ENCODE data around the gene DIAPH3. TPM values are rescaled to one million over a fixed set of nuclear protein-coding genes. Genes with fewer than 3 reads are reported as not detected.

The DIAPH3 gene
- polyA plus RNA-seq, 1 of the 3 experiments (the other 2 are of a cell fraction), result 5.4 TPM

GRCh38 chr13:59789558-59789957, 374.2 kb downstream of the DIAPH3 start:
- whole genome bisulfite sequencing (ENCODE audit: low lambda C conversion rate), result 97% methylated on average over 6 of the region's 6 CpGs
- H3K27ac ChIP-seq (ENCODE audit: low read depth in 2 of 2, low read length in 1 of 2), result no peak overlapping the region

DNA sequence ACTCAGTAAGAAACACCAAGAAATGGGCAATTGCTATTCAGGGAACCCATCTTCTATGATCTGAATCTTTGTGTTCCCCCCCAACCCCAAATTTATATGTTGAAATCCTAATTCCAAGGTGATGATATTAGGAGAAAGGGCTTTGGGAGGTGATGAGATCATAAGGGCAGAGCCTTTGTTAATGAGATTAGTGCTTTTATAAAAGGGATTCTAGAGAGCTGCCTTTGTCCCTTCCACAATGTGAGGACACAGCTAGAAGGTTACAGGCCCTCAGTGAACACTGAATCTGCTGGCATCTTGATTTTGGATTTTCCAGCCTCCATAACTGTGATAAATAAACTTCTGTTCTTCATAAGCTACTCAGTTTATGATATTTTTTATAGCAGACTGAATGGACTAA, 376.0 kb downstream of the DIAPH3 start:
- Histone ChIP-seq H3K9me3 (no peaks in the 10 kb centered on the region), H3K4me3 (ENCODE audit: low read depth in 2 of 2, low read length in 1 of 2) (no peak overlapping the region), H3K36me3 (replicated peaks in 1 of 2; ENCODE audit: control insufficient read depth in 1 of 2, insufficient read depth in 2 of 2, low read length in 1 of 2) (no peaks in the 10 kb centered on the region), H3K4me1 (ENCODE audit: control insufficient read depth in 1 of 2, insufficient read depth in 2 of 2, low read depth in 1 of 2, low read length in 1 of 2) (no peaks in the 10 kb centered on the region; a peak in 2 of 4 replicates), H3K27ac (ENCODE audit: low read depth in 2 of 2, low read length in 1 of 2) (no peak overlapping the region), H3K79me2 (ENCODE audit: insufficient read depth) (no peaks in the 10 kb centered on the region), H3K9me2 (no peaks in the 10 kb centered on the region), H3F3A (replicated peaks; ENCODE audit: insufficient read depth) (no peaks in the 10 kb centered on the region), H3K9ac (no peak overlapping the region), H3K4me2 (no peak overlapping the region), H4K20me1 (ENCODE audit: insufficient read depth) (no peaks in the 10 kb centered on the region), H3K27me3 (ENCODE audit: insufficient read depth) (no peaks in the 10 kb centered on the region), H2AFZ (ENCODE audit: low read depth) (no peak overlapping the region)
- ChIA-PET CTCF (no interaction called here), POLR2A (no interaction called here)
- no peak for TF ChIP-seq EP300 (IDR thresholded peaks at IDR 0.05; ENCODE audit: borderline replicate concordance in 1 of 2, low read depth in 1 of 2, low read length in 1 of 2)
- TF ChIP-seq ZBTB33 (IDR thresholded peaks at IDR 0.05; ENCODE audit: borderline replicate concordance, low read depth), result no peak
- no peak for DNase-seq

More at GRCh38 chr13:59789558-59789957, 374.2 kb downstream of the DIAPH3 start:
- H3K9ac ChIP-seq, result no peak overlapping the region
- no peak overlapping the region for H3K4me2 ChIP-seq
- H2AFZ ChIP-seq (ENCODE audit: low read depth), result no peak overlapping the region
- no peaks in the 10 kb centered on the region for H3F3A ChIP-seq (replicated peaks; ENCODE audit: insufficient read depth)
- no peak for DNase-seq
- H3K4me3 ChIP-seq (ENCODE audit: low read depth in 2 of 2, low read length in 1 of 2), result no peak overlapping the region
- H3K79me2 ChIP-seq (ENCODE audit: insufficient read depth), result no peaks in the 10 kb centered on the region
- no peaks in the 10 kb centered on the region for H3K9me2 ChIP-seq
- no peaks in the 10 kb centered on the region for H4K20me1 ChIP-seq (ENCODE audit: insufficient read depth)
- TF ChIP-seq RFX5 (IDR thresholded peaks at IDR 0.05; ENCODE audit: low read length) (no peak), TCF12 (IDR thresholded peaks at IDR 0.05) (no peak), POLR2AphosphoS5 (IDR thresholded peaks at IDR 0.05; ENCODE audit: low read depth, low read length) (no peak), CHD2 (IDR thresholded peaks at IDR 0.05; ENCODE audit: low read length, partially characterized antibody) (no peak), MEF2A (IDR thresholded peaks at IDR 0.05; ENCODE audit: borderline replicate concordance, low read depth) (no peak), YY1 (IDR thresholded peaks at IDR 0.05; ENCODE audit: low read depth) (no peak), RAD21 (IDR thresholded peaks at IDR 0.05; ENCODE audit: low read length) (no peak), FOSL2 (IDR thresholded peaks at IDR 0.05; ENCODE audit: borderline replicate concordance, low read depth) (no peak)
- TF ChIP-seq, protein P1, sequence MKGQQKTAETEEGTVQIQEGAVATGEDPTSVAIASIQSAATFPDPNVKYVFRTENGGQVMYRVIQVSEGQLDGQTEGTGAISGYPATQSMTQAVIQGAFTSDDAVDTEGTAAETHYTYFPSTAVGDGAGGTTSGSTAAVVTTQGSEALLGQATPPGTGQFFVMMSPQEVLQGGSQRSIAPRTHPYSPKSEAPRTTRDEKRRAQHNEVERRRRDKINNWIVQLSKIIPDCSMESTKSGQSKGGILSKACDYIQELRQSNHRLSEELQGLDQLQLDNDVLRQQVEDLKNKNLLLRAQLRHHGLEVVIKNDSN (IDR thresholded peaks at IDR 0.05; ENCODE audit: borderline replicate concordance, low read depth), result no peak
- TF ChIP-seq, protein P2, sequence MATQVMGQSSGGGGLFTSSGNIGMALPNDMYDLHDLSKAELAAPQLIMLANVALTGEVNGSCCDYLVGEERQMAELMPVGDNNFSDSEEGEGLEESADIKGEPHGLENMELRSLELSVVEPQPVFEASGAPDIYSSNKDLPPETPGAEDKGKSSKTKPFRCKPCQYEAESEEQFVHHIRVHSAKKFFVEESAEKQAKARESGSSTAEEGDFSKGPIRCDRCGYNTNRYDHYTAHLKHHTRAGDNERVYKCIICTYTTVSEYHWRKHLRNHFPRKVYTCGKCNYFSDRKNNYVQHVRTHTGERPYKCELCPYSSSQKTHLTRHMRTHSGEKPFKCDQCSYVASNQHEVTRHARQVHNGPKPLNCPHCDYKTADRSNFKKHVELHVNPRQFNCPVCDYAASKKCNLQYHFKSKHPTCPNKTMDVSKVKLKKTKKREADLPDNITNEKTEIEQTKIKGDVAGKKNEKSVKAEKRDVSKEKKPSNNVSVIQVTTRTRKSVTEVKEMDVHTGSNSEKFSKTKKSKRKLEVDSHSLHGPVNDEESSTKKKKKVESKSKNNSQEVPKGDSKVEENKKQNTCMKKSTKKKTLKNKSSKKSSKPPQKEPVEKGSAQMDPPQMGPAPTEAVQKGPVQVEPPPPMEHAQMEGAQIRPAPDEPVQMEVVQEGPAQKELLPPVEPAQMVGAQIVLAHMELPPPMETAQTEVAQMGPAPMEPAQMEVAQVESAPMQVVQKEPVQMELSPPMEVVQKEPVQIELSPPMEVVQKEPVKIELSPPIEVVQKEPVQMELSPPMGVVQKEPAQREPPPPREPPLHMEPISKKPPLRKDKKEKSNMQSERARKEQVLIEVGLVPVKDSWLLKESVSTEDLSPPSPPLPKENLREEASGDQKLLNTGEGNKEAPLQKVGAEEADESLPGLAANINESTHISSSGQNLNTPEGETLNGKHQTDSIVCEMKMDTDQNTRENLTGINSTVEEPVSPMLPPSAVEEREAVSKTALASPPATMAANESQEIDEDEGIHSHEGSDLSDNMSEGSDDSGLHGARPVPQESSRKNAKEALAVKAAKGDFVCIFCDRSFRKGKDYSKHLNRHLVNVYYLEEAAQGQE (IDR thresholded peaks at IDR 0.05; ENCODE audit: low read depth, low read length), result no peak
- H3K4me1 ChIP-seq (ENCODE audit: control insufficient read depth in 1 of 2, insufficient read depth in 2 of 2, low read depth in 1 of 2, low read length in 1 of 2), result no peaks in the 10 kb centered on the region; a peak in 2 of 4 replicates
- H3K36me3 ChIP-seq (replicated peaks in 1 of 2; ENCODE audit: control insufficient read depth in 1 of 2, insufficient read depth in 2 of 2, low read length in 1 of 2), result no peaks in the 10 kb centered on the region
- H3K27me3 ChIP-seq (ENCODE audit: insufficient read depth), result no peaks in the 10 kb centered on the region
- no peaks in the 10 kb centered on the region for H3K9me3 ChIP-seq
- POLR2A ChIA-PET, result no interaction called here
- CTCF ChIA-PET, result interaction anchor here (0.6 kb wide), 1 partner anchor 682 kb away, joined by 4 read pairs; no protein-coding TSS in a partner anchor

All from SK-N-SH (cell line).